Trophoblast cell (in vitro differentiated cells and primary cell): ENCODE measurements around the gene SYNE2.

Experiments used
- DNase-seq, 2 donors: peaks; one replicate each; pipeline ENCODE4 v3.0.0-alpha.2; 2016
- H2AFZ ChIP-seq: 2 replicates; pipeline ENCODE4 v1.6.1; 2013; ENCODE audit warnings: low read length, moderate library complexity, mild to moderate bottlenecking; ENCODE audit not compliant: insufficient read depth, poor library complexity
- H2AK5ac ChIP-seq: 2 replicates; pipeline ENCODE4 v1.6.1; 2013; ENCODE audit warnings: mild to moderate bottlenecking, low read length
- H2BK120ac ChIP-seq: 2 replicates; pipeline ENCODE4 v1.6.1; 2013; ENCODE audit warnings: low read length, mild to moderate bottlenecking, moderate library complexity; ENCODE audit not compliant: insufficient read depth, poor library complexity
- H2BK12ac ChIP-seq: 2 replicates; pipeline ENCODE4 v1.6.1; 2013; ENCODE audit warnings: mild to moderate bottlenecking, low read length, moderate library complexity
- H2BK5ac ChIP-seq: 2 replicates; pipeline ENCODE4 v1.6.1; 2013; ENCODE audit warnings: low read length, low read depth, moderate library complexity, mild to moderate bottlenecking; ENCODE audit not compliant: poor library complexity
- H3K14ac ChIP-seq: 2 replicates; pipeline ENCODE4 v1.6.1; 2013; ENCODE audit warnings: mild to moderate bottlenecking, low read length
- H3K18ac ChIP-seq: 2 replicates; pipeline ENCODE4 v1.6.1; 2013; ENCODE audit warnings: mild to moderate bottlenecking, low read length
- H3K23ac ChIP-seq: 2 replicates; pipeline ENCODE4 v1.6.1; 2013; ENCODE audit warnings: low read length
- H3K27ac ChIP-seq: 2 replicates; pipeline ENCODE4 v1.5.1; 2013; ENCODE audit warnings: low read depth, mild to moderate bottlenecking, inconsistent platforms, low read length, moderate library complexity
- H3K27me3 ChIP-seq: 2 replicates; pipeline ENCODE4 v1.6.1; 2013; ENCODE audit warnings: inconsistent platforms, mild to moderate bottlenecking, low read length, moderate library complexity; ENCODE audit not compliant: insufficient read depth
- H3K36me3 ChIP-seq, 2 experiments: 1 replicate in 1 of 2; 2 replicates in 1 of 2; pipeline ENCODE4 v1.6.1; 2013; ENCODE audit warnings: low read length in 2 of 2, mild to moderate bottlenecking in 2 of 2, moderate library complexity in 1 of 2; ENCODE audit not compliant: insufficient read depth in 2 of 2, control insufficient read depth in 1 of 2
- H3K4ac ChIP-seq: 2 replicates; pipeline ENCODE4 v1.6.1; 2013; ENCODE audit warnings: low read depth, mild to moderate bottlenecking, low read length, moderate library complexity
- H3K4me1 ChIP-seq, 2 experiments: 1 replicate in 1 of 2; 2 replicates in 1 of 2; pipeline ENCODE4 v1.6.1; 2013; ENCODE audit warnings: low read length in 2 of 2, mild to moderate bottlenecking in 2 of 2, moderate library complexity in 1 of 2; ENCODE audit not compliant: insufficient read depth in 2 of 2, control insufficient read depth in 1 of 2
- H3K4me2 ChIP-seq: 2 replicates; pipeline ENCODE4 v1.6.1; 2013; ENCODE audit warnings: inconsistent platforms, mild to moderate bottlenecking, low read length, moderate library complexity
- H3K4me3 ChIP-seq: 2 replicates; pipeline ENCODE4 v1.5.1; 2013; ENCODE audit warnings: mild to moderate bottlenecking, low read depth, low read length, inconsistent platforms
- H3K79me1 ChIP-seq: one replicate; pipeline ENCODE4 v1.6.1; 2013; ENCODE audit warnings: low read length
- H3K79me2 ChIP-seq: 2 replicates; pipeline ENCODE4 v1.6.1; 2013; ENCODE audit warnings: low read length, mild to moderate bottlenecking; ENCODE audit not compliant: control insufficient read depth, insufficient read depth, poor library complexity
- H3K9ac ChIP-seq: 2 replicates; pipeline ENCODE4 v1.6.1; 2013; ENCODE audit warnings: mild to moderate bottlenecking, low read length
- H3K9me3 ChIP-seq: 2 replicates; pipeline ENCODE4 v1.6.1; 2013; ENCODE audit warnings: low read depth, mild to moderate bottlenecking, control low read depth, inconsistent platforms, low read length; ENCODE audit not compliant: insufficient read depth
- H4K12ac ChIP-seq: 2 replicates; pipeline ENCODE4 v1.6.1; 2013; ENCODE audit warnings: low read depth, mild to moderate bottlenecking, low read length, moderate library complexity
- H4K8ac ChIP-seq: 2 replicates; pipeline ENCODE4 v1.6.1; 2013; ENCODE audit warnings: low read depth, mild to moderate bottlenecking, low read length, moderate library complexity
- H4K91ac ChIP-seq: one replicate; pipeline ENCODE4 v1.6.1; 2013; ENCODE audit warnings: low read depth, mild to moderate bottlenecking, low read length, moderate library complexity
- WGBS: extraction: QIAGEN DNeasy Blood & Tissue Kit; methylation state at CpG from one replicate; pipeline ENCODE4 v1.1.7; 2013; ENCODE audit warnings: missing lambda C conversion rate; ENCODE audit not compliant: insufficient read length, insufficient coverage; ENCODE audit errors: extremely low coverage; 5-methylcytosine and 5-hydroxymethylcytosine counted together

SYNE2 gene

DNA sequence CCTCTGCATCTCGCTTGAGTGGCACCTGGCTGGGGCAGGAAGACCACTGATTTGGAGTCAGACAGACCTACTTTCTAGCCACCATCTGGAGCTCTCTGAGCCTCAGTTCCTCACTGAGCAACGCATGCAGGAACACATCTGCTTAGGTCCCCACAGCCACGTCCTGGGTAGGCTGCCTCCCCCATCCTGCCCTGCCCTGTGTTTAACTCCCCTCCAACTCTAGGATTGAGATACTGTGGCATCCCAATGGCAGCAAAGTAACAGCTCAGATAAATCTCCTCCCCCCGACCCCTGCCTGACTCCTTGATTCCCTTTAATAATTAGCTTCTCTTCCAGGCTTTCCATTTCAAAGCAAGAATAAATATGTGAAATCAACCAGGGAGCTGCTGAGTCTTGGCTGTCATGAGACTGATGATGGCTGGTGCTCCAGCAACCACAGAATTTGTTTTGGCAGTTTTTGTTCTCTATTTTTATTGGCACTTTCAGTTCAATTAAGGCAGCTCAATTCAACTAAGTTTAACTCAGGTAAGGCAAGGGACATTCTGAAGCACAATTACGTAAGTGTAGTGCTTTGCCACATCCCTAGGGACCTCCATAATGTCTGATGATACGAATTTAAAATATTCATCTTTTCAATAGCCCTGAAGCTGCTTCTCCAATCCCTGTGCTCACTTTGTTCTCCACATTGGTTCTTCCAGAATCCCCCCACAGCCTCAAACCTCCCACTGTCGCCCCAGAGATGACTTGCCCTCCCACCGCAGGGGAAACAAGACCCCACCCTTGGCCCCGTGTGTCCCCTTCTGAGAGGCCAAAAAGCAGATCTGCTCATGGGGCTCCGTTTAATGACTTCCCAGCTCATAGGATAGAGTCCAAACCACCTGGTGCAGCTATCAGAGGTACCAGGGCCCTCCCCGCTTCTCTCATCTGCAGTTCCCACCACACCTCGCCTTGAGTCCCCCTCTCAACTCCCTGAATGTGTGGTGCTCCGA, 383.1 kb downstream of the SYNE2 start:
- no peak overlapping the region for H4K12ac ChIP-seq

GRCh38 chr14:64238049-64238448, 385.2 kb downstream of the SYNE2 start:
- Histone ChIP-seq H2BK5ac (no peak overlapping the region), H3K23ac (no peak overlapping the region), H3K79me1 (no peaks in the 10 kb centered on the region), H3K4me1 (peaks cover 0 to 3% of the 10 kb centered on the region in 2 experiments), H2BK120ac (no peak overlapping the region), H3K9ac (no peak overlapping the region), H2AFZ (no peak overlapping the region), H4K12ac (no peak overlapping the region), H3K4me3 (no peak overlapping the region), H4K91ac (no peak overlapping the region), H3K36me3 (peaks cover 0 to under 1% of the 10 kb centered on the region in 2 experiments), H3K14ac (no peak overlapping the region), H4K8ac (no peak overlapping the region), H3K9me3 (peaks cover 1% of the 10 kb centered on the region), H3K79me2 (no peaks in the 10 kb centered on the region), H3K18ac (no peak overlapping the region), H3K4ac (no peak overlapping the region), H2BK12ac (no peak overlapping the region), H3K27ac (no peak overlapping the region), H3K4me2 (no peak overlapping the region), H2AK5ac (no peak overlapping the region), H3K27me3 (no peaks in the 10 kb centered on the region)
- no peak for DNase-seq
- WGBS: no CpG with 5 or more reads among the region's 6 CpGs

More for the DNA sequence above, 383.1 kb downstream of the SYNE2 start:
- Histone ChIP-seq H3K4me2 (no peak overlapping the region), H3K79me2 (no peaks in the 10 kb centered on the region), H2AFZ (no peak overlapping the region), H3K14ac (no peak overlapping the region), H4K8ac (no peak overlapping the region), H3K36me3 (peaks cover 4 to 5% of the 10 kb centered on the region in 2 experiments), H3K4me1 (peaks cover 3% of the 10 kb centered on the region in 2 experiments), H4K91ac (no peak overlapping the region), H3K18ac (no peak overlapping the region), H2BK120ac (no peak overlapping the region), H2BK12ac (no peak overlapping the region), H2AK5ac (no peak overlapping the region), H3K23ac (no peak overlapping the region), H3K9me3 (peaks cover 3% of the 10 kb centered on the region), H3K4me3 (no peak overlapping the region), H2BK5ac (no peak overlapping the region), H3K9ac (no peak overlapping the region), H3K4ac (no peak overlapping the region), H3K27me3 (no peaks in the 10 kb centered on the region), H3K27ac (no peak overlapping the region), H3K79me1 (no peaks in the 10 kb centered on the region)
- no CpG with 5 or more reads among the region's 13 CpGs for WGBS
- no peak for DNase-seq

DNA sequence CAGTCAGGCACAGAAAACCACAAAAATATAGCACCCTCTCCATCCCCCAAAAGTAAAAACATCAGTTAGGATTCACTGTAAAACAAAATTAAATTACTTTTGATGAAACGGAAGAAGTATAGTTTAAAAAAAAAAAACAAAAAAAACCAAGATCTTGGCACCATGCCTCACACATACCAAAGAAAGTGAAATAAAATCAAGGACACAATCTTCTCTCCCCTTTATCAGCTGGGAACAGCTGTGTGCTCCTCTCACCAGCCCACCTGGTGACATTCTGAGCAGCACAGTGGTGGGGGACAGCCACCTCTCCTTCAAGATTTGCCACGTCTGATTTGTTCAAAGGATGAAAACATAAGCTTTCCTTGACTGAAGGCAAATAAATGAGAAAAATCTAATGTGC, 385.8 kb downstream of the SYNE2 start:
- Histone ChIP-seq H2AFZ (no peak overlapping the region), H2AK5ac (no peak overlapping the region), H3K23ac (no peak overlapping the region), H3K4me3 (no peak overlapping the region), H3K27ac (no peak overlapping the region), H2BK5ac (no peak overlapping the region), H4K8ac (no peak overlapping the region), H3K27me3 (no peaks in the 10 kb centered on the region), H3K36me3 (no peaks in the 10 kb centered on the region), H3K4ac (no peak overlapping the region), H3K4me1 (peaks cover 0 to 3% of the 10 kb centered on the region in 2 experiments), H3K9me3 (peaks cover 1% of the 10 kb centered on the region), H3K14ac (no peak overlapping the region), H4K91ac (no peak overlapping the region), H3K79me1 (no peaks in the 10 kb centered on the region), H3K18ac (no peak overlapping the region), H4K12ac (no peak overlapping the region), H3K9ac (no peak overlapping the region), H2BK120ac (no peak overlapping the region), H3K4me2 (no peak overlapping the region), H3K79me2 (no peaks in the 10 kb centered on the region), H2BK12ac (no peak overlapping the region)
- DNase-seq: no peak
- no CpG with 5 or more reads among the region's 2 CpGs for WGBS

DNA sequence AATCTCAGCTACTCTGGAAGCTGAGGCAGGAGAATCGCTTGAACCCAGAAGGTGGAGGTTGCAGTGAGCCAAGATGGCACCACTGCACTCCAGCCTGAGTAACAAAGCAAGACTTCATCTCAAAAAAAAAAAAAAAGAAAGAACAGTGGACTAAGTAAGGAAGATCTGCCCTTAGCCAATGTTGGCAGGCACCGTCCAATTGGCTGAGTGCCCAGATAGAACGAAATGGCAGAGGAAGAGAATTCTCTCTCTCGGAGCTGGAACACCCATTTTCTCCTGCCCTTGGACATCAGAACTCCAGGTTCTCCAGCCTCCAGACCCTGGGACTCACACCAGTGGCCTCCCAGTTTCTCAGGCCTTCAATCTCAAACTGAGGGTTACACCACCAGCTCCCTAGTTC, 391.5 kb downstream of the SYNE2 start:
- Histone ChIP-seq H3K18ac (no peak overlapping the region), H3K79me1 (no peaks in the 10 kb centered on the region), H4K91ac (no peak overlapping the region), H2BK12ac (no peak overlapping the region), H2BK120ac (no peak overlapping the region), H2BK5ac (no peak overlapping the region), H3K79me2 (no peaks in the 10 kb centered on the region), H2AFZ (no peak overlapping the region), H3K9ac (no peak overlapping the region), H3K14ac (no peak overlapping the region), H3K36me3 (no peaks in the 10 kb centered on the region), H2AK5ac (no peak overlapping the region), H3K27me3 (no peaks in the 10 kb centered on the region), H3K4me3 (no peak overlapping the region), H4K8ac (no peak overlapping the region), H3K23ac (no peak overlapping the region), H3K4ac (no peak overlapping the region), H3K27ac (no peak overlapping the region), H3K4me1 (peaks cover 0 to 2% of the 10 kb centered on the region in 2 experiments), H4K12ac (no peak overlapping the region), H3K9me3 (no peaks in the 10 kb centered on the region), H3K4me2 (no peak overlapping the region)
- no CpG with 5 or more reads among the region's 4 CpGs for WGBS
- no peak for DNase-seq
